Astrocyte (in vitro differentiated cells and primary cell): ENCODE data around the gene POLN. TPM values are rescaled to one million over a fixed set of nuclear protein-coding genes. Genes with fewer than 3 reads are reported as not detected.

ENCODE experiments used
- DNase-seq: peaks from one replicate; pipeline ENCODE4 v3.0.0-alpha.2; 2010; ENCODE audit warnings: low read depth
- FAIRE-seq: peaks from 2 replicates; lab custom pipeline; 2011; peaks lifted over from hg19 to GRCh38; lab: Jason Lieb, UNC
- H2AFZ ChIP-seq: 2 replicates; pipeline ENCODE4 v1.6.0; 2012; ENCODE audit warnings: low read depth, low read length, inconsistent platforms
- H3K27ac ChIP-seq: 2 replicates; pipeline ENCODE4 v1.5.1; 2011; ENCODE audit warnings: low read depth, low read length, inconsistent platforms
- H3K27me3 ChIP-seq: 2 replicates; pipeline ENCODE4 v1.6.0; 2011; ENCODE audit warnings: low read length, inconsistent platforms; ENCODE audit not compliant: insufficient read depth
- H3K36me3 ChIP-seq: 2 replicates; pipeline ENCODE4 v1.5.1; 2011; ENCODE audit warnings: low read length, inconsistent platforms; ENCODE audit not compliant: insufficient read depth
- H3K4me1 ChIP-seq: 2 replicates; pipeline ENCODE4 v1.5.1; 2011; ENCODE audit warnings: low read length, inconsistent platforms; ENCODE audit not compliant: insufficient read depth
- H3K4me2 ChIP-seq: 2 replicates; pipeline ENCODE4 v1.6.0; 2012; ENCODE audit warnings: low read length, inconsistent platforms
- H3K4me3 ChIP-seq: 2 replicates; pipeline ENCODE4 v1.5.1; 2011; ENCODE audit warnings: low read depth, mild to moderate bottlenecking, low read length, inconsistent platforms; ENCODE audit not compliant: insufficient read depth
- H3K79me2 ChIP-seq: 2 replicates; pipeline ENCODE4 v1.6.0; 2012; ENCODE audit warnings: mild to moderate bottlenecking, low read length, inconsistent platforms; ENCODE audit not compliant: insufficient read depth
- H3K9ac ChIP-seq: 2 replicates; pipeline ENCODE4 v1.6.0; 2012; ENCODE audit warnings: mild to moderate bottlenecking, low read length, inconsistent platforms
- H3K9me3 ChIP-seq: 2 replicates; pipeline ENCODE4 v1.5.1; 2012; ENCODE audit warnings: low read depth, mild to moderate bottlenecking, low read length, inconsistent platforms; ENCODE audit not compliant: insufficient read depth
- H4K20me1 ChIP-seq: 2 replicates; pipeline ENCODE4 v1.6.0; 2012; ENCODE audit warnings: low read length, inconsistent platforms; ENCODE audit not compliant: insufficient read depth
- H3K27ac Mint-ChIP-seq: one replicate; pipeline ENCODE4 v1.8.0; 2021; ENCODE audit warnings: mild to moderate bottlenecking, mixed read lengths; ENCODE audit not compliant: unreplicated experiment
- H3K27me3 Mint-ChIP-seq: one replicate; pipeline ENCODE4 v1.8.0; 2021; ENCODE audit warnings: low read depth, mixed read lengths; ENCODE audit not compliant: unreplicated experiment
- H3K36me3 Mint-ChIP-seq: one replicate; pipeline ENCODE4 v1.8.0; 2021; ENCODE audit warnings: low read depth, mixed read lengths; ENCODE audit not compliant: unreplicated experiment
- H3K4me1 Mint-ChIP-seq: one replicate; pipeline ENCODE4 v1.8.0; 2021; ENCODE audit warnings: low read depth, mixed read lengths; ENCODE audit not compliant: unreplicated experiment
- H3K4me3 Mint-ChIP-seq: one replicate; pipeline ENCODE4 v1.8.0; 2021; ENCODE audit warnings: mild to moderate bottlenecking, moderate library complexity, mixed read lengths; ENCODE audit not compliant: unreplicated experiment
- H3K9me3 Mint-ChIP-seq: one replicate; pipeline ENCODE4 v1.8.0; 2021; ENCODE audit warnings: mild to moderate bottlenecking, mixed read lengths; ENCODE audit not compliant: unreplicated experiment
- CTCF ChIP-seq: IDR thresholded peaks from 2 replicates; pipeline ENCODE4 v1.5.1; 2011; ENCODE audit warnings: low read depth, mild to moderate bottlenecking, inconsistent platforms, low read length, moderate library complexity; ENCODE audit not compliant: insufficient read depth
- EZH2 ChIP-seq: IDR thresholded peaks from 2 replicates; pipeline ENCODE4 v1.6.1; 2012; ENCODE audit warnings: mild to moderate bottlenecking, low read length, inconsistent platforms; ENCODE audit not compliant: insufficient read depth
- total RNA-seq: library from RNA; stranded (reverse); gene quantifications from 2 replicates; pipeline ENCODE4 v1.2.1, GENCODE V29; 2021

The POLN gene
- total RNA-seq, 1 donor from 2014 or later: 3.1 TPM

DNA sequence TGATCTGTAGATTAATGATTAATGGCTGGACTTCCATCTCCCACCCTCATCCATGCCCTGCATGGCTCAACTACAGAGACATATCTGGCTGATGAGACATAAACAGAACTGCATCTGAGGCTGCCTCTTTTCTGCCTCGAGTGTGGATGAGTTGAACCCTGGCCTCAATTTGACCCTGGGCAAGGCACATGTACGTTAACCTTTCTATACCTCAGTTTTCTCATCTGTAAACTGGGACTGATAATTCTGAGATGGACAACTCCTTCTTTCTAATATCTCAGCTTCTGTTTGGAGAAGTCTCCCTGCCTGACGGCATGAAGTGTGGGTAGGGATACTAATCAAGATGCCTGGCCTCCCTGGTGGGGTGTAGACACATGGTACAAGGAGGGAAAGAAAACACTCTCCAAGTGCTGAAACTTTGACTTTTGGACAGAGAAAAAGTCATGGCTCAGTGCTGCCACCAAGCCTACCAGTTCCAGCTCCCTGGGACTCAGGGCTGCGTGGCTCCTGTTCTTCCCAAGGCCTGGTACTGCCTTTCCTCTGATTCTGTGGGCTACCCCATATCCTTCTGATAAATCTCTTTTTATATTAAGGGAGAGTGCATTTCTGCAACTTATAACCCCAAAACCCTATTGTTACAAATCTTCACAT lies 64.4 kb downstream of the POLN start:
- H3K4me2 ChIP-seq: no peak overlapping the region
- no peaks in the 10 kb centered on the region for H3K27me3 ChIP-seq
- Mint-ChIP-seq H3K9me3 (peaks cover 8% of the 10 kb centered on the region), H3K27me3 (peaks cover 32% of the 10 kb centered on the region), H3K4me3 (no peak overlapping the region), H3K27ac (peak overlapping the region; percentile 38), H3K4me1 (no peaks in the 10 kb centered on the region), H3K36me3 (peaks cover 4% of the 10 kb centered on the region)
- DNase-seq (no peak), FAIRE-seq (no peak)
- H3K79me2 ChIP-seq: no peaks in the 10 kb centered on the region
- no peak for TF ChIP-seq EZH2
- TF ChIP-seq CTCF: peak; percentile 5
- no peaks in the 10 kb centered on the region for H3K36me3 ChIP-seq
- no peaks in the 10 kb centered on the region for H3K4me1 ChIP-seq
- no peak overlapping the region for H3K9ac ChIP-seq
- H4K20me1 ChIP-seq: no peaks in the 10 kb centered on the region
- no peak overlapping the region for H3K4me3 ChIP-seq
- H3K9me3 ChIP-seq: no peaks in the 10 kb centered on the region
- H2AFZ ChIP-seq: no peak overlapping the region
- H3K27ac ChIP-seq: no peak overlapping the region

DNA sequence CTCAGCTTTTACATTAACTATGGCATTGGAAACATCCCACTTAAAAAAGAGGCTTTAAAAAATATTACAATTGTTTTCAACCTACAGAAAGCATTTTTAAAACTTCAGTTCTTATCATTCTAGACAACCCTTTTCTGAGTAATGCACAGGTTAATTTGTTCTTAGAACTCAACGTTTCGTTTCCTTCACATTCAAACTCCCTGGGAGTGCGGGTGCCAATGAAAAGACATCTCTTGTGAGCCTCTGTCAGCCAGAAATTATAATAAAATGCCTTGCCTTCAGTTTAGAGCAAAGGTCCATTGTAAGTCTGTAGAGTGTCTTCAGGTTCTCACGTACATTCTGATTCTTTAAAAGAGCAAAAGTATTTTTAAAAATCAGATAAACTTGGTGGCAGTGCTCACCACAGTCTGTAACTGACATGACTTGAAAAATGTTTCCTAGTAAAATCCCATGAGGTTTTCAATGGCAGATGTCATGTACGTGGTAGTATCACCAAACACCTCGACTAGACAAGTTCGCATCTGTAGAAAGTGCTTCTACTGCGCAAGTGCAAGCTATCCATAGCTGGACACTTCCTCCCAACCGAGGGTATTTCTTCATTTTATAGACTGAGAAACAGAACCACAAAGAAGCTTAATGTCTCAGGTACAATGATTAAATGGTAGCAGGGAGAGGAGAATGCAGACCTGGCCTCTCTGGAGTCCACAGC lies 65.8 kb downstream of the POLN start:
- peaks cover 3% of the 10 kb centered on the region for H3K36me3 Mint-ChIP-seq
- H3K9me3 Mint-ChIP-seq: peaks cover 3% of the 10 kb centered on the region
- no peak overlapping the region for H3K4me3 ChIP-seq
- no peaks in the 10 kb centered on the region for H3K36me3 ChIP-seq
- H3K79me2 ChIP-seq: no peaks in the 10 kb centered on the region
- H3K27me3 Mint-ChIP-seq: peaks cover 32% of the 10 kb centered on the region
- TF ChIP-seq EZH2 (no peak), CTCF (no peak)
- no peak overlapping the region for H3K27ac ChIP-seq
- H3K9me3 ChIP-seq: no peaks in the 10 kb centered on the region
- no peaks in the 10 kb centered on the region for H3K27me3 ChIP-seq
- no peaks in the 10 kb centered on the region for H3K4me1 Mint-ChIP-seq
- no peak overlapping the region for H3K27ac Mint-ChIP-seq
- no peak overlapping the region for H3K9ac ChIP-seq
- H2AFZ ChIP-seq: no peak overlapping the region
- FAIRE-seq: no peak
- H3K4me3 Mint-ChIP-seq: no peak overlapping the region
- H3K4me2 ChIP-seq: no peak overlapping the region
- H4K20me1 ChIP-seq: no peaks in the 10 kb centered on the region
- DNase-seq: no peak
- no peaks in the 10 kb centered on the region for H3K4me1 ChIP-seq

DNA sequence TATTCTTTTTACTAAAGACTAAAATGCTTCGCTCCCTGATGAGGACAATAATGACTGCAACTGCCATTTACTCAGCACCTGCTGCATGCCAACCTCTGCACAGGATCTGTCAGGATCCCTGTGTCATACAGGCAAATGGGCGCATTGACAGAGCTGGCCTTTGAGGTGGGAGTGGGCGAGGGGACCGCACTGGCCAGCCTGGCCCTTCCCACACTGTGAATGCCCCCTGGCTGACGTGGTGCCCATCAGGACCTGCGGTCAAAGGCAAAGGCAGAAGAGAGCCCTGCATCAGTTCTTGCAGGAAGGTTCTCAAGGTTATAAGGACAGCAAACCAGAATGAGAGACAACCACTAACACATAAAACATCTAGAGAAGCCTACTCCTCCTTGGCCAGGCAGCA lies 67.9 kb downstream of the POLN start:
- Histone ChIP-seq H3K79me2 (no peaks in the 10 kb centered on the region), H3K4me3 (no peak overlapping the region), H3K9ac (no peak overlapping the region), H2AFZ (no peak overlapping the region), H3K4me2 (no peak overlapping the region), H3K36me3 (no peaks in the 10 kb centered on the region), H3K27me3 (no peaks in the 10 kb centered on the region), H4K20me1 (no peaks in the 10 kb centered on the region), H3K27ac (no peak overlapping the region), H3K4me1 (no peaks in the 10 kb centered on the region), H3K9me3 (no peaks in the 10 kb centered on the region)
- H3K36me3 Mint-ChIP-seq: peaks cover 3% of the 10 kb centered on the region
- FAIRE-seq: no peak
- peaks cover 3% of the 10 kb centered on the region for H3K9me3 Mint-ChIP-seq
- H3K27ac Mint-ChIP-seq: no peak overlapping the region
- H3K4me1 Mint-ChIP-seq: no peaks in the 10 kb centered on the region
- no peak for DNase-seq
- TF ChIP-seq CTCF: no peak
- TF ChIP-seq EZH2: no peak
- H3K4me3 Mint-ChIP-seq: no peak overlapping the region
- H3K27me3 Mint-ChIP-seq: peaks cover 35% of the 10 kb centered on the region
